ENCODE measurements around the gene SSTR5. TPM values are rescaled to one million over a fixed set of nuclear protein-coding genes. Genes with fewer than 3 reads are reported as not detected.

The SSTR5 gene
- total RNA-seq, 1 donor from 2014 or later, result not detected

DNA sequence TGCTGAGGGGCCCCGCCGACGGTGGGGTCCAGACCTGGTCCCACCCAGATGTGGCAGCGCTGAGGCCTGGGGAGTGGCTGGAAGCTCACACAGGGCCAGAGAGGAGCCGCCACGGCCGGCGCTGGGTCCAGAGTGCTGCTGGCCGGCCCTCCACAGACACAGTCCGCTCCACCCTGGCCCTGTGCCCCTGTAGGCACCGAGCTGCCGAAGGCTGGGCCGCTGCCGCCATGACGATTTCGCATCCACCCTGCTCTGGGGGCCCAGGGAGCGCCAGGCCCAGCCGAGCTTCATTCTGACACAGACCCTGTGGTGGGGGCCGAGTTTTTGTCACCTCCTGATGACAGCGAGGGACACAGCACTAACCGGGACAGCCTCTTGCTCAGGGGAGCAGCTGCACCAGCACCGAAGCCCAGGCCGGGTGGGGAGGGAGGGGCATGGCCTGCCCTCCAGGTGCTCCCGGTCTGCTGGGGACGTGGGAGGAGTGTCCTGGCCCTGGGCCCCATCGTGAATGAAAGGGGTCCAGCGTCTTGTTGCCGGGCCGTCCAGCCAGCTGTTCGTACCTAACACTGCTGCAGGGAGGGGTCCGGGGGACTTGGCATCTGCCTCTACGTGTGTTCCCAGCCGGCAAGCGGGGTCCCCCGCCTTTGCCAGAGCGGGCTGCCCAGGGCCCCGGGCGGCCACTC is 27.1 kb upstream of the SSTR5 start:
- no peak for TF ChIP-seq CTCF (conservative IDR thresholded peaks at IDR 0.05; ENCODE audit: low read depth, low read length)
- no peak for DNase-seq (ENCODE audit: low read depth)
- H3K4me3 ChIP-seq (ENCODE audit: low read depth, low read length), result no peak overlapping the region

GRCh38 chr16:1045993-1046911 is 26.3 kb upstream of the SSTR5 start:
- no peak overlapping the region for H3K4me3 ChIP-seq (ENCODE audit: low read depth, low read length)
- TF ChIP-seq CTCF (conservative IDR thresholded peaks at IDR 0.05; ENCODE audit: low read depth, low read length), result no peak
- no peak for DNase-seq (ENCODE audit: low read depth)

DNA sequence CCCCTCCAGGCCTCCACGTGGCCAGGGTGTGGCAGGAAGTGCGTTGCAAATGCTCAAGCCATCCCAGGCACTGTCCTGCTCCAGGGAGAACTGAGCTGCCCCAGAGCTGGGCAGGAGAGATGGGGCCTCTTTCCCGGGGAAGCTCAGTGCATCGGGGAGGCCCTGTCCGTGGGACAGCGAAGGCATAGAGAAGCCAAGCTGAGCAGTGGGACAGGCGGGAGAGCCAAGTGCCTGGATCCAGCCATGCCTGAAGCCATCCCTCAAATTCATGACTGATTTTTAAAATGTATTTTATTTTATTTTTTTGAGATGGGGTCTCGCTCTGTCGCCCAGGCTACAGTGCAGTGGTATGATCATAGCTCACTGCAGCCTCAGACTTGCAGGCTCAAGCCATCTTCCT is 25.4 kb upstream of the SSTR5 start:
- TF ChIP-seq CTCF (conservative IDR thresholded peaks at IDR 0.05; ENCODE audit: low read depth, low read length), result no peak
- no peak overlapping the region for H3K4me3 ChIP-seq (ENCODE audit: low read depth, low read length)
- no peak for DNase-seq (ENCODE audit: low read depth)

GRCh38 chr16:1047801-1048200 is 24.7 kb upstream of the SSTR5 start:
- DNase-seq (ENCODE audit: low read depth), result no peak
- H3K4me3 ChIP-seq (ENCODE audit: low read depth, low read length), result no peak overlapping the region
- no peak for TF ChIP-seq CTCF (conservative IDR thresholded peaks at IDR 0.05; ENCODE audit: low read depth, low read length)

- no peak for DNase-seq (ENCODE audit: low read depth)
- no peak overlapping the region for H3K4me3 ChIP-seq (ENCODE audit: low read depth, low read length)
- TF ChIP-seq CTCF (conservative IDR thresholded peaks at IDR 0.05; ENCODE audit: low read depth, low read length), result no peak
Measured at GRCh38 chr16:1048442-1049112, 24.0 kb upstream of the SSTR5 start.

- no peak overlapping the region for H3K4me3 ChIP-seq (ENCODE audit: low read depth, low read length)
- no peak for TF ChIP-seq CTCF (conservative IDR thresholded peaks at IDR 0.05; ENCODE audit: low read depth, low read length)
- DNase-seq (ENCODE audit: low read depth), result no peak
Measured at GRCh38 chr16:1049113-1049975, 23.2 kb upstream of the SSTR5 start.

All from epithelial cell of proximal tubule (primary cell).